Measurements from ENCODE around the gene BRK1. TPM values are rescaled to one million over a fixed set of nuclear protein-coding genes. Genes with fewer than 3 reads are reported as not detected.
"Not testable (repeated sequence)": the region's sequence is repeated elsewhere in the genome, so short reads cannot be mapped to it uniquely, and the experiment has no call there.

Gene BRK1
- total RNA-seq, 1 donor from 2014 or later = 126 TPM

- DNase-seq = no peak
- Mint-ChIP-seq H3K4me1 (ENCODE audit: low read depth, unreplicated experiment) (peaks cover 5% of the 10 kb centered on the region), H3K4me3 (ENCODE audit: unreplicated experiment) (no peak overlapping the region), H3K27me3 (ENCODE audit: unreplicated experiment) (peaks cover 2% of the 10 kb centered on the region), H3K27ac (ENCODE audit: unreplicated experiment) (no peak overlapping the region), H3K9me3 (ENCODE audit: unreplicated experiment) (peaks cover 4% of the 10 kb centered on the region), H3K36me3 (ENCODE audit: unreplicated experiment) (no peaks in the 10 kb centered on the region)
- TF ChIP-seq CTCF (IDR thresholded peaks at IDR 0.05; ENCODE audit: partially characterized antibody, unreplicated experiment) = no peak
Measured at GRCh38 chr3:10121064-10121463, 5.6 kb downstream of the BRK1 start.

GRCh38 chr3:10122724-10123123, 7.2 kb downstream of the BRK1 start:
- Mint-ChIP-seq H3K36me3 (ENCODE audit: unreplicated experiment) (peaks cover 8% of the 10 kb centered on the region), H3K4me1 (ENCODE audit: low read depth, unreplicated experiment) (no peaks in the 10 kb centered on the region), H3K27me3 (ENCODE audit: unreplicated experiment) (no peaks in the 10 kb centered on the region), H3K4me3 (ENCODE audit: unreplicated experiment) (no peak overlapping the region), H3K9me3 (ENCODE audit: unreplicated experiment) (peaks cover 4% of the 10 kb centered on the region), H3K27ac (ENCODE audit: unreplicated experiment) (no peak overlapping the region)
- TF ChIP-seq CTCF (IDR thresholded peaks at IDR 0.05; ENCODE audit: partially characterized antibody, unreplicated experiment) = no peak
- no peak for DNase-seq

- H3K4me1 Mint-ChIP-seq (ENCODE audit: low read depth, unreplicated experiment); H3K27me3 Mint-ChIP-seq (ENCODE audit: unreplicated experiment); DNase-seq; H3K9me3 Mint-ChIP-seq (ENCODE audit: unreplicated experiment); H3K36me3 Mint-ChIP-seq (ENCODE audit: unreplicated experiment); H3K4me3 Mint-ChIP-seq (ENCODE audit: unreplicated experiment); H3K27ac Mint-ChIP-seq (ENCODE audit: unreplicated experiment): not testable (repeated sequence)
Measured at GRCh38 chr3:10135872-10136271, 20.4 kb downstream of the BRK1 start.

GRCh38 chr3:10136426-10137005, 21.0 kb downstream of the BRK1 start:
- peaks cover 4% of the 10 kb centered on the region for H3K9me3 Mint-ChIP-seq (ENCODE audit: unreplicated experiment)
- DNase-seq = no peak
- no peak for TF ChIP-seq CTCF (IDR thresholded peaks at IDR 0.05; ENCODE audit: partially characterized antibody, unreplicated experiment)
- no peaks in the 10 kb centered on the region for H3K4me1 Mint-ChIP-seq (ENCODE audit: low read depth, unreplicated experiment)
- no peak overlapping the region for H3K27ac Mint-ChIP-seq (ENCODE audit: unreplicated experiment)
- H3K4me3 Mint-ChIP-seq (ENCODE audit: unreplicated experiment) = no peak overlapping the region
- no peaks in the 10 kb centered on the region for H3K36me3 Mint-ChIP-seq (ENCODE audit: unreplicated experiment)
- peaks cover 5% of the 10 kb centered on the region for H3K27me3 Mint-ChIP-seq (ENCODE audit: unreplicated experiment)

- peaks cover 5% of the 10 kb centered on the region for H3K27me3 Mint-ChIP-seq (ENCODE audit: unreplicated experiment)
- TF ChIP-seq CTCF (IDR thresholded peaks at IDR 0.05; ENCODE audit: partially characterized antibody, unreplicated experiment) = no peak
- peaks cover 4% of the 10 kb centered on the region for H3K9me3 Mint-ChIP-seq (ENCODE audit: unreplicated experiment)
- H3K4me1 Mint-ChIP-seq (ENCODE audit: low read depth, unreplicated experiment) = no peaks in the 10 kb centered on the region
- H3K27ac Mint-ChIP-seq (ENCODE audit: unreplicated experiment) = no peak overlapping the region
- DNase-seq = no peak
- no peak overlapping the region for H3K4me3 Mint-ChIP-seq (ENCODE audit: unreplicated experiment)
- H3K36me3 Mint-ChIP-seq (ENCODE audit: unreplicated experiment) = no peaks in the 10 kb centered on the region
Measured at GRCh38 chr3:10137178-10137577, 21.7 kb downstream of the BRK1 start.
